Mucosa of descending colon (tissue), 3 donors: ENCODE measurements around the gene ADAMTS17. TPM values are rescaled to one million over a fixed set of nuclear protein-coding genes. Genes with fewer than 3 reads are reported as not detected.

Source experiments
- ATAC-seq: fragments of 200-7000 bp; cut with Tn5 transposase; one replicate; pipeline ENCODE4 v1.9.1; 2020; ENCODE audit warnings: mild to moderate bottlenecking, moderate library complexity
- DNase-seq, 3 donors: peaks; one replicate each; pipeline ENCODE4 v3.0.0-alpha.2; 2020
- H3K36me3 ChIP-seq: fragments of 200-600 bp; one replicate; pipeline ENCODE4 v1.8.0; 2021; ENCODE audit warnings: low read depth, mild to moderate bottlenecking
- H3K4me1 ChIP-seq: fragments of 200-600 bp; one replicate; pipeline ENCODE4 v1.8.0; 2021; ENCODE audit warnings: low read depth, mild to moderate bottlenecking
- H3K4me3 ChIP-seq: fragments of 200-600 bp; one replicate; pipeline ENCODE4 v1.8.0; 2021; ENCODE audit warnings: mild to moderate bottlenecking
- H3K9me3 ChIP-seq: fragments of 200-600 bp; one replicate; pipeline ENCODE4 v1.8.0; 2021; ENCODE audit warnings: mild to moderate bottlenecking
- intact Hi-C, 2 donors: fragments of 100-400 bp; cut with DNase I in 1 of 2; cut with micrococcal nuclease in 1 of 2; formaldehyde crosslinking; loops; one replicate each; pipeline versions ENCODE4 v1.11.0 to v1.11.1; 2022; cut with DNase I, micrococcal nuclease
- total RNA-seq, 3 donors: library from RNA; stranded (reverse); fragmentation: NEBNext Ultra II Directional in 2 of 3; extraction: Animal tissue kit (Norgen Biotek cat#: 25700) in 2 of 3; gene quantifications; one replicate each; pipeline versions ENCODE4 v1.2.1 to v1.2.4, GENCODE V29; 2021 to 2023
- TF ChIP-seq, protein P1 (sequence below): fragments of 200-600 bp; IDR thresholded peaks from one replicate; pipeline ENCODE4 v1.8.0; 2022; ENCODE audit warnings: antibody characterized with exemption, mild to moderate bottlenecking
- donor health status: DM: no; HTN: no; CAD: no; lungs with moderate emphysema.
- donor health status: DM: no; HTN: no; CAD: no.
- donor health status: DM: no; HTN: yes; CAD: no.

Gene ADAMTS17
- total RNA-seq, 3 donors from 2014 or later = 5.2 to 13.8 (median 6.3) TPM

DNA sequence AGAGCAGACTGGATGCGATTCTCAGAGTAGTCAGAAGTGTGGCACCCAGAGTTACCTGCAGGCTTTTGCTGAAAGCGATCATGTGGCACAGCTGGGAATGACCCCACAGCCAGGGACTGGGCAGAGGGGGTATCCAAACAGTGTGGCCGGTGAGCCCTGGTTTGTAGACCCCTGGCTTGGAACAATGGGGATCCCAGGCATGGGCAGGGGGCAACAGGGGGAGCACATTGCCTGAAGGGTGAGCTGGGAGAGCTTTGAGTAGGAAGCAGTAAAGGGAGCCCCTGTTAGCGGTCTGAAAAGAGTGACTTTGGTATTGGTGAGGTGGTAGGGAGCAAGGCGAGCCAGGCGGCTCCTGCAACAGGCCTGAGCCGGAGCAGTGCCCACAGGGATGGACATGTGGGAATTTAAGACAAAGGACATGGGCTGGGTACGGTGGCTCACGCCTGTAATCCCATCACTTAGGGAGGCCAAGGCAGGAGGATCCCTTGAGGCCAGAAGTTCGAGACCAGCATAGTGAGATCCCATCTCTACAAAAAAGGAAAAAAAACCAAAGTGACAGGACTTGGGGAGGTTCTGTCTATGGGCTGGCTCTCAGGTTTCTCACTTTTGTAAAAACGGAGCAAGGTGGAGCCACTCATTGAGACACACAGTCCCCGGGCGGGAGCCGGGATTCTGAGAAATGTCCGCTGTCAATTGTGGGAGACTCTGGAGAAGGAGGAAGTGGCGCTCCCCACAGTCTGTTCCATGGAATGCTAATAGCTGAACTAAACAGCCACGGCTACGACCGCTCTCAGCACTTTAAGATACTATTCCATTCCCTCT lies 384.7 kb downstream of the ADAMTS17 start:
- no peak for DNase-seq
- H3K36me3 ChIP-seq = no peaks in the 10 kb centered on the region
- no peaks in the 10 kb centered on the region for H3K9me3 ChIP-seq
- ATAC-seq = no peak
- TF ChIP-seq, protein P1, sequence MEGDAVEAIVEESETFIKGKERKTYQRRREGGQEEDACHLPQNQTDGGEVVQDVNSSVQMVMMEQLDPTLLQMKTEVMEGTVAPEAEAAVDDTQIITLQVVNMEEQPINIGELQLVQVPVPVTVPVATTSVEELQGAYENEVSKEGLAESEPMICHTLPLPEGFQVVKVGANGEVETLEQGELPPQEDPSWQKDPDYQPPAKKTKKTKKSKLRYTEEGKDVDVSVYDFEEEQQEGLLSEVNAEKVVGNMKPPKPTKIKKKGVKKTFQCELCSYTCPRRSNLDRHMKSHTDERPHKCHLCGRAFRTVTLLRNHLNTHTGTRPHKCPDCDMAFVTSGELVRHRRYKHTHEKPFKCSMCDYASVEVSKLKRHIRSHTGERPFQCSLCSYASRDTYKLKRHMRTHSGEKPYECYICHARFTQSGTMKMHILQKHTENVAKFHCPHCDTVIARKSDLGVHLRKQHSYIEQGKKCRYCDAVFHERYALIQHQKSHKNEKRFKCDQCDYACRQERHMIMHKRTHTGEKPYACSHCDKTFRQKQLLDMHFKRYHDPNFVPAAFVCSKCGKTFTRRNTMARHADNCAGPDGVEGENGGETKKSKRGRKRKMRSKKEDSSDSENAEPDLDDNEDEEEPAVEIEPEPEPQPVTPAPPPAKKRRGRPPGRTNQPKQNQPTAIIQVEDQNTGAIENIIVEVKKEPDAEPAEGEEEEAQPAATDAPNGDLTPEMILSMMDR = no peak
- no peak overlapping the region for H3K4me3 ChIP-seq
- H3K4me1 ChIP-seq = no peaks in the 10 kb centered on the region
- intact Hi-C loops = no loop called here

DNA sequence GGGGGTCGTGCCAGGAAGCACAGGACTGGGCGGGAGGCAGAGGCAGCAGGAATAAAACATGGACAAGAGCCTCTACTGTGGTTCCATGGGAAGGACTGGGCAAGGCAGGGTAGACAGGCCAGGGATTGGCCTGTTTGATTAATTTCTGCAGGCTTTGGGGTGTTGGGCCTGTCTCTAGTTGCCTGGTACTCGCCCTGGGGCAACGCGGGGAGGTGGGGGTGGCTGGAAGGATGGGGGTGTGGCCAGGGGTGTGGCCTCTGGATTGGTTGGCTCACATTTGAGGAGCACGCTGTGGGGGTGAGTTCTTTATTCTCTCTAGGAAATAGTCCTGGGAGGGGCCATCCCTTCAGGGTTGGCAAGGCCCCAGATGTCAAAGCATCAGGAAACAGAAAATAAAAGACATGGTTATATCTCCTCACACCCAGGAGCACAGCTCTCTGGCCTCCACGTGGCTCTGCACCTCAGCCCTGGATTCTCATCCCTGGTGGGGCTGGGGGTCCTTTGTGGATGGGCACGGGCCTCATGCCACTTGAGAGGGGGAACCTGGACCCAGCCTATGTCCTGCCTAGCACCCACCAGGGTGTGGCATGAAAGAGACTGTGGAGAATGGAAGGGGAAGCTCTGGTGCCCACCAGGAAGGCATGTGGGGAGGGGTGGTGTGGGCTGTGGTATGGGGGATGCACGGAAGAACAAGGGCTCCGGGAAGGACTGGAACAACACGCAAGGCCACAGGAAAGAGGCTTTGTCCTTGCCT lies 385.6 kb downstream of the ADAMTS17 start:
- intact Hi-C loops = no loop called here
- no peaks in the 10 kb centered on the region for H3K9me3 ChIP-seq
- TF ChIP-seq, protein P1 = no peak
- H3K4me1 ChIP-seq = no peaks in the 10 kb centered on the region
- no peaks in the 10 kb centered on the region for H3K36me3 ChIP-seq
- no peak overlapping the region for H3K4me3 ChIP-seq
- no peak for ATAC-seq
- DNase-seq = no peak

DNA sequence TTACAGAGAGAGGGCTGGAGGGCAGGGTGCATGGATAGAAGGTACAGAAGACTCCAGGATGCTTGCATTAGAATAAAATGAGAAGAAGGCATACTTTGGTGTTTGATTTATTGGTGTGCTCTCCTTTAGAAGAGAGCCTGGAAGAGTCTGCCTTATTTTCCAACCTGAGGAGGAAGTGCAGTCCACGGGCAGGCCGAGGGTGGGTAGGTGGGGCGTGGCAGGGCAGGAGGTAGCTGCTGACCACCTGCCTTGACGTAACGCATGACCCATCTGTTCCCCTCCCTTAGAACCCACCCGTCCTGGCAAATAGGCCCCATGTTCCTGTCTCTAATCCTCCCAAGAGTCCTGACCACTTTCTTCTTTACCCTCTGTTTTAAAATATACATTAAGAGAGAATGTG lies 386.2 kb downstream of the ADAMTS17 start:
- ATAC-seq (no peak), DNase-seq (no peak)
- no peaks in the 10 kb centered on the region for H3K4me1 ChIP-seq
- intact Hi-C loops = no loop called here
- TF ChIP-seq, protein P1 = no peak
- no peaks in the 10 kb centered on the region for H3K9me3 ChIP-seq
- H3K4me3 ChIP-seq = no peak overlapping the region
- H3K36me3 ChIP-seq = no peaks in the 10 kb centered on the region

DNA sequence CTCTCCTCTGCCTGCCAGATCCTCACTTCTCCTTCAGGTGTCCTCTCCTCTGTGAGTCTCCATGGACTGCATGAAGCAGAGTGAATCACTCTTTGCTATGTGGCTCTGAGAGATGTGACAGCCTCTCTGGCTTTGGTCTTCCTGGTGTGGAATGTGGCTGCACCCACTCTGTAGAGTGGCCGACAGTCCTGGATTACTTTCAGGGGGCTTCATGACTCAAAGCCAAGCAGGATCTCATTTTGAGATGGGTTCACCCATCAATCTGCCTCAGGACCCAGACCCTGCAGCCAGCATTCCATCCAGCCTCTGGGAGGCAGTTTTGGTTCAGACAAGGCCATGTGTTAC lies 386.6 kb downstream of the ADAMTS17 start:
- Histone ChIP-seq H3K36me3 (no peaks in the 10 kb centered on the region), H3K4me3 (no peak overlapping the region), H3K9me3 (no peaks in the 10 kb centered on the region), H3K4me1 (no peaks in the 10 kb centered on the region)
- intact Hi-C loops = no loop called here
- DNase-seq (no peak), ATAC-seq (no peak)
- TF ChIP-seq, protein P1 = no peak

DNA sequence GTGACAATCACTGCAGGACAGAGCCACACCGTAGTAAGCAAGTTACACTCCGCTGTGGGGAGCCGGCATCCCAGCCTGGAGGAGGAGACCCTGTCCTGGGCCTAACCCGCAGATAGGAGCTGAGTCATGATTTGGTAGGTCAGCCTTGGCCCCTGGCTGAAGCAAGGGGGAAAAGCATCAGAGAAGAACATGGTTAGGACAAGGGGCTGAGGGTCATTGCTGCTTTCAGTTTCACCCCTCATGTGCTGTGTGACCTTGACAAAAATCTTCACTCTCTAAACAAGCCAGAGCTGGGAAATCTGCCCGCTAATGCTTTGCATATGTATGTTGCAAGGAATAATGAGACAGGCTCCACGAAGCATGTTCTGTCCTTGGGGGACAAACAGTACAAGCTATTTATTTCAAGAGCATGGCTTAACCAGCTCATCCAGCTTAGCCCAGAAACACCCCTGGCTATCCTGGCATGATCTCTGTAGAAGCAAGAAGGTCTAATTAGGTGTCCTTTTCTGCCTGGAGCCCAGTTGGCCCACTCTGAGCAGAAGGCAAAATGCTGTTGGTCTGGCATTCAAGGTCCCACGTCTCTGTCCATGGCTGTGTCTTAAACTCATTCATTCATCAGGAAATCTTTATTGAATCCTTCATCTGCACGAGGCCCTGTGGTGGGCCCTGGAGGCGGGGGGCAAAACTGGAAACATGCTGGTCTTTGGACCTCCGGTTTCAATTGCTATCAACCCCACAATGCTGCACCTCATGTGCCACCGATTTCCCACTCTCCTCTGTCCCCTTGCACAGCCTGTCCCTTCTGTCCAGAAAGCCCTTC lies 387.2 kb downstream of the ADAMTS17 start:
- ATAC-seq (no peak), DNase-seq (no peak)
- Histone ChIP-seq H3K9me3 (peaks cover under 1% of the 10 kb centered on the region), H3K4me1 (no peaks in the 10 kb centered on the region), H3K4me3 (no peak overlapping the region), H3K36me3 (no peaks in the 10 kb centered on the region)
- intact Hi-C loops = no loop called here
- TF ChIP-seq, protein P1 = no peak
